ENCODE results near the gene BCL2L2. TPM values are rescaled to one million over a fixed set of nuclear protein-coding genes. Genes with fewer than 3 reads are reported as not detected.
A peak's percentile ranks its signal among the peaks of the same experiment; 100 is the strongest.

The BCL2L2 gene
- total RNA-seq, 4 donors from 2014 or later: 36.7 to 57.8 (median 47.4) TPM

DNA sequence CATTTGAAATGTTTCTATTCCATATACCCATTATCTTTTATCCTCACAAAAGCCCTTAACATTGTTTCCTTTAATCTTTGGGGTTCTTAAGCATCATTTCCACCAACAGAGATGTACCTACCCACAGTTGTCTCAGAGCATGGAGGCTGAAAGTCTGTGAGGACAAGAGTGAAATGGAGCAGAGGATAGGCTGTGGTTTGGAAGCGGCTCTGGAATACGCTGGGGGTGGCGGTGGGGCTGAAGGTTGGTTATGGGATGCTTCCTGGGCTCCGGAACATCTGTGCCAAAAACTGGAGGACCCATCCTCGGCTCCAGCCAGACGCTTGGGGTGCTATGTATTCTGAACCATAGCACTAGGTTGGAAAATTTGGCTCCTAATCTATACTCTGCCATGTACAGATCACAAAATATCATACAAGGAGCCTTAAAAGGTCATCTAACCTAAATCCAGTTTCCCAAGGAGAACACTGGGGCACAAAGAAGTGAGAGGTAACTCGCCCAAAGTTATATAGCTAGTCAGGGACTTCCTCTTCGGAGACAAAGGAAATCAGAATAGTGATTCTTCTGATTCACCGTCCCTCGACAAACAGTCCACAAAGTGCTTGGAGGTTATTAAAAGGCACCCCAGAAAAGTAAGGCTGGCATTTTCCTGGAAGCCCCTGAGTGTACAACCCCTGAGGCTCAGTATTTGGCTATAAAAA, 6.5 kb upstream of the BCL2L2 start:
- Histone ChIP-seq H3K4me3 (peak overlapping the region; percentile 59 to 85 (median 64)), H3K27me3 (no peaks in the 10 kb centered on the region), H3K27ac (peak overlapping the region; percentile 94 to 99 (median 96)), H3K36me3 (peaks cover 0 to 14% (median 0%) of the 10 kb centered on the region in 3 donors), H3K9me3 (no peaks in the 10 kb centered on the region), H3K4me1 (peaks cover 16 to 62% (median 27%) of the 10 kb centered on the region in 3 donors)
- 33 to 40% methylated on average over 9 to 10 of the region's 10 CpGs for WGBS, 2 donors
- no peak for DNase-seq
- intact Hi-C loops (cut with DNase I): loop anchor here (10.0 kb wide), 1 partner anchor 115 kb away; the partner anchor contains the start of gene SLC7A8
- TF ChIP-seq CTCF (IDR thresholded peaks at IDR 0.05): no peak
- TF ChIP-seq POLR2A (IDR thresholded peaks at IDR 0.05): no peak

- TF ChIP-seq CTCF (IDR thresholded peaks at IDR 0.05) (no peak), POLR2A (IDR thresholded peaks at IDR 0.05) (no peak)
- Histone ChIP-seq H3K9me3 (no peaks in the 10 kb centered on the region), H3K4me1 (peaks cover 16 to 60% (median 30%) of the 10 kb centered on the region in 3 donors), H3K27me3 (no peaks in the 10 kb centered on the region), H3K27ac (peak overlapping the region; percentile 94 to 99 (median 96)), H3K4me3 (peak overlapping the region; percentile 59 to 85 (median 64)), H3K36me3 (peaks cover 0 to 14% (median 0%) of the 10 kb centered on the region in 3 donors)
- 0% methylated on average over 10 of the region's 13 CpGs for WGBS, 2 donors
- no peak for DNase-seq
- intact Hi-C loops (cut with DNase I): no loop called here
Observed at GRCh38 chr14:23300687-23301223, 5.9 kb upstream of the BCL2L2 start.

- Histone ChIP-seq H3K36me3 (peaks cover 0 to 11% (median 0%) of the 10 kb centered on the region in 3 donors), H3K27ac (peak overlapping the region; percentile 95 to 99 (median 98)), H3K4me1 (peaks cover 16 to 64% (median 35%) of the 10 kb centered on the region in 3 donors), H3K4me3 (peak overlapping the region; percentile 61 to 85 (median 73)), H3K9me3 (no peaks in the 10 kb centered on the region), H3K27me3 (no peaks in the 10 kb centered on the region)
- 0% methylated on average over 2 to 15 of the region's 87 CpGs for WGBS, 2 donors
- DNase-seq: peak; percentile 93
- intact Hi-C loops (cut with DNase I): no loop called here
- TF ChIP-seq POLR2A (IDR thresholded peaks at IDR 0.05) (peak in 2 of 4 donors; percentile 45 to 60), CTCF (IDR thresholded peaks at IDR 0.05) (peak; percentile 37 to 92 (median 84))
Observed at GRCh38 chr14:23301288-23301968, 5.2 kb upstream of the BCL2L2 start.

DNA sequence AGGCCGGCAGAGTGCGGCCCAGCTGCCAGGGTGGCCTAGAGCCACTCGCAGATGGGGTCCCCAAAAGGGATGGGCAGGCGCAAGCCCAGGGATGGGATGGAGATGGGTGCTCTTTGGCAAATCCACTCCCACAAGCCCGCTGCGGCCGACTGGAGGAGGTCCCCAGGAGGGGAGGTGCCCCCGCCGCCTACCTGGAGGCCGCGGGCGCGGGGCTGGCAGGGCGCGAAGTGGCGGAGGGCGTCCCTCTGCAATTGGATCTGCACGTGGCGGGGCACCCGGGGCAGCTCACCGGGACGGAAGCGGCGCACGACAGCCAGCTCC, 4.7 kb upstream of the BCL2L2 start:
- H3K27me3 ChIP-seq: no peaks in the 10 kb centered on the region
- peak overlapping the region; percentile 95 to 99 (median 98) for H3K27ac ChIP-seq
- TF ChIP-seq CTCF (IDR thresholded peaks at IDR 0.05): no peak
- peak in 2 of 4 donors; percentile 30 to 84 for TF ChIP-seq POLR2A (IDR thresholded peaks at IDR 0.05)
- H3K4me3 ChIP-seq: peak overlapping the region; percentile 61 to 85 (median 73)
- intact Hi-C loops (cut with DNase I): no loop called here
- no peak for DNase-seq
- peaks cover 16 to 66% (median 35%) of the 10 kb centered on the region in 3 donors for H3K4me1 ChIP-seq
- WGBS, 2 donors: 0% methylated on average over 3 of the region's 25 CpGs; no CpG with 5 or more reads in 1 of the 2 donors
- H3K36me3 ChIP-seq: peaks cover 0 to 6% (median 0%) of the 10 kb centered on the region in 3 donors
- H3K9me3 ChIP-seq: no peaks in the 10 kb centered on the region

All from esophagus squamous epithelium (tissue), 5 donors.